ENCODE measurements around the gene CNTN4. TPM values are rescaled to one million over a fixed set of nuclear protein-coding genes. Genes with fewer than 3 reads are reported as not detected.
"Not testable (repeated sequence)": the region's sequence is repeated elsewhere in the genome, so short reads cannot be mapped to it uniquely, and the experiment has no call there.

Gene CNTN4
- total and polyA plus RNA-seq, 4 donors: 1.2 to 3.8 (median 2.6) TPM

DNA sequence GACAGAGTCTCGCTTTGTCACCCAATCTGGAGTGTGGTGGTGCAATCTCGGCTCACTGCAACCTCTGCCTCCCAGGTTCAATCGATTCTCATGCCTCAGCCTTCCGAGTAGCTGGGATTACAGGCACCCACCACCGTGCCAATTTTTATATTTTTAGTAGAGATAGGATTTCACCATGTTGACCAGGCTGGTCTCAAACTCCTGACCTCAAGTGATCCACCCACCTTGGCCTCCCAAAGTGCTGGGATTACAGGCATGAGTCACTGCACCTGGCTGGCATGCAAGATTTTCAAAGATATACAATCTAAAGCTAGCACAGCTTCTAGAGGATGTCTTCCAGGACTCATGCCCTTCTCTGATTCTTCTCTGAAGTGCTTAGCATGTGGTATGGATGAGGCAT lies 722.3 kb downstream of the CNTN4 start:
- not testable (repeated sequence) for H3K9me3 ChIP-seq (ENCODE audit: control insufficient read depth in 4 of 4, low read length in 3 of 4); H3K9ac ChIP-seq (ENCODE audit: low read depth in 1 of 2, low read length in 2 of 2); H3K4me3 ChIP-seq (ENCODE audit: low read depth in 1 of 3, low read length in 3 of 3); H3K36me3 ChIP-seq (ENCODE audit: control insufficient read depth in 4 of 4, insufficient read depth in 3 of 4, low read depth in 1 of 4, low read length in 3 of 4); DNase-seq (ENCODE audit: low spot score); H3K27me3 ChIP-seq (ENCODE audit: control insufficient read depth in 4 of 4, insufficient read depth in 4 of 4, low read length in 3 of 4)
- H3K4me1 ChIP-seq (ENCODE audit: control insufficient read depth in 4 of 4, insufficient read depth in 4 of 4, low read length in 3 of 4): peaks cover 0 to 29% (median 22%) of the 10 kb centered on the region in 4 donors
- H3K27ac ChIP-seq (ENCODE audit: low read depth in 1 of 2, low read length in 2 of 2): peak overlapping the region; percentile 23 to 57
- TF ChIP-seq FOXA1 (IDR thresholded peaks at IDR 0.05) (peak; percentile 30), FOXA2 (IDR thresholded peaks at IDR 0.05) (peak; percentile 50), ZBTB33 (IDR thresholded peaks at IDR 0.05) (peak; percentile 68), RXRA (IDR thresholded peaks at IDR 0.05) (peak in 1 of 2 donors; percentile 93), JUND (IDR thresholded peaks at IDR 0.05) (peak; percentile 51 to 98), RAD21 (IDR thresholded peaks at IDR 0.05) (peak; percentile 11 to 52), YY1 (IDR thresholded peaks at IDR 0.05) (peak; percentile 39), SP1 (IDR thresholded peaks at IDR 0.05) (peak; percentile 18), HNF4A (conservative IDR thresholded peaks at IDR 0.05) (peak; percentile 29 to 81)
- TF ChIP-seq, protein P1, sequence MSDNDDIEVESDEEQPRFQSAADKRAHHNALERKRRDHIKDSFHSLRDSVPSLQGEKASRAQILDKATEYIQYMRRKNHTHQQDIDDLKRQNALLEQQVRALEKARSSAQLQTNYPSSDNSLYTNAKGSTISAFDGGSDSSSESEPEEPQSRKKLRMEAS (IDR thresholded peaks at IDR 0.05): peak; percentile 55
- 38% methylated on average over 5 of the region's 5 CpGs for WGBS

DNA sequence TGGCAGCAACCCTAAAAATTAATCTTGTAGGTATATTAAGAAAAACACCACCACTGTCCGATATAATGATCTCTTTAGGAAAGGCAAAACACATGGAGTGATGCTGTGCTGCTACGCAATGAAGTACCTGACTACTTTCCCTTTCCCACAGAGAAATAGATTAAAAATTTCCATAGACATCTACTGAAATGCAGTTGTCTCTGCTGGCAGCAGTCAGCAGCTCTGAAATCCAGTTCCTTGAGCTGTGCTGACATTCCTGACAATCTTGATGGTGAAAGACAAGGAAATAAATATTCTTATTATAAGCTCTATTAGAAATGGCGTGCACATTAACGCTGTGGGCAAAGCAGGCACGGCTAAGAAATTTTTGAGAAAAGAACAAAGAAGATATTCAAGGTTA lies 723.9 kb downstream of the CNTN4 start:
- Histone ChIP-seq H3K9ac (ENCODE audit: low read depth in 1 of 2, low read length in 2 of 2) (no peak overlapping the region), H3K27ac (ENCODE audit: low read depth in 1 of 2, low read length in 2 of 2) (no peak overlapping the region), H3K9me3 (ENCODE audit: control insufficient read depth in 4 of 4, low read length in 3 of 4) (no peaks in the 10 kb centered on the region), H3K36me3 (ENCODE audit: control insufficient read depth in 4 of 4, insufficient read depth in 3 of 4, low read depth in 1 of 4, low read length in 3 of 4) (no peaks in the 10 kb centered on the region), H3K4me1 (ENCODE audit: control insufficient read depth in 4 of 4, insufficient read depth in 4 of 4, low read length in 3 of 4) (peaks cover 0 to 29% (median 22%) of the 10 kb centered on the region in 4 donors), H3K4me3 (ENCODE audit: low read depth in 1 of 3, low read length in 3 of 3) (no peak overlapping the region), H3K27me3 (ENCODE audit: control insufficient read depth in 4 of 4, insufficient read depth in 4 of 4, low read length in 3 of 4) (no peaks in the 10 kb centered on the region)
- TF ChIP-seq TAF1 (conservative IDR thresholded peaks at IDR 0.05) (no peak), RXRA (IDR thresholded peaks at IDR 0.05) (no peak), NR2F2 (IDR thresholded peaks at IDR 0.05) (no peak), HNF4A (conservative IDR thresholded peaks at IDR 0.05) (no peak), FOXA1 (IDR thresholded peaks at IDR 0.05) (no peak)
- WGBS: 94% methylated on average over 5 of the region's 5 CpGs
- DNase-seq (ENCODE audit: low spot score): no peak

DNA sequence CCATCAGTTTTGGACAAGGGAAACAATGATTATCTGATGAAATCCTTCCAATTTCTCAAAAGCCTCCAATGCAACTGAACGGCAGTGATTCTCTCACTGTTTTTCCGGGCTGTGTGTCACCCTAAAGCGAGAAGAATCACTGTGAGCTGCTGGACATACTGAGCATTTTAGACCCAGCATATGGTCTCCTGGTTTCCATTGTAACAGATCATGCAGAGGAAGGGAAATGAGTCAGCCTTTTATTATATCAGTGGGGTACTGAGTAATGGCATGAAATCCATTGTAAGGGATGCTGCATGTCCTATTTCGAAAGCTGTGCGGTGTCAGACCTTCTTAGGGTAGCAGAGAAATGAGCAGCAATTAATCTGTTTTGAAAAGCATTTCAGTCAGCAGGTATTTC lies 724.4 kb downstream of the CNTN4 start:
- Histone ChIP-seq H3K27ac (ENCODE audit: low read depth in 1 of 2, low read length in 2 of 2) (no peak overlapping the region), H3K27me3 (ENCODE audit: control insufficient read depth in 4 of 4, insufficient read depth in 4 of 4, low read length in 3 of 4) (no peaks in the 10 kb centered on the region), H3K9me3 (ENCODE audit: control insufficient read depth in 4 of 4, low read length in 3 of 4) (no peaks in the 10 kb centered on the region), H3K9ac (ENCODE audit: low read depth in 1 of 2, low read length in 2 of 2) (no peak overlapping the region), H3K36me3 (ENCODE audit: control insufficient read depth in 4 of 4, insufficient read depth in 3 of 4, low read depth in 1 of 4, low read length in 3 of 4) (no peaks in the 10 kb centered on the region), H3K4me3 (ENCODE audit: low read depth in 1 of 3, low read length in 3 of 3) (no peak overlapping the region), H3K4me1 (ENCODE audit: control insufficient read depth in 4 of 4, insufficient read depth in 4 of 4, low read length in 3 of 4) (peaks cover 0 to 29% (median 22%) of the 10 kb centered on the region in 4 donors)
- 80% methylated on average over 5 of the region's 5 CpGs for WGBS
- no peak for DNase-seq (ENCODE audit: low spot score)
- TF ChIP-seq HNF4G (IDR thresholded peaks at IDR 0.05): no peak
- TF ChIP-seq RXRA (IDR thresholded peaks at IDR 0.05): no peak
- no peak for TF ChIP-seq JUND (IDR thresholded peaks at IDR 0.05)
- TF ChIP-seq SP1 (IDR thresholded peaks at IDR 0.05): no peak
- TF ChIP-seq CTCF (IDR thresholded peaks at IDR 0.05; ENCODE audit: low read depth, low read length, missing input control): no peak
- TF ChIP-seq, protein P2, sequence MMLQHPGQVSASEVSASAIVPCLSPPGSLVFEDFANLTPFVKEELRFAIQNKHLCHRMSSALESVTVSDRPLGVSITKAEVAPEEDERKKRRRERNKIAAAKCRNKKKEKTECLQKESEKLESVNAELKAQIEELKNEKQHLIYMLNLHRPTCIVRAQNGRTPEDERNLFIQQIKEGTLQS (IDR thresholded peaks at IDR 0.05): no peak
- no peak for TF ChIP-seq NR2F2 (IDR thresholded peaks at IDR 0.05)
- no peak for TF ChIP-seq HNF4A (conservative IDR thresholded peaks at IDR 0.05)
- TF ChIP-seq, protein P1 (IDR thresholded peaks at IDR 0.05): no peak
- no peak for TF ChIP-seq ZBTB33 (IDR thresholded peaks at IDR 0.05)
- no peak for TF ChIP-seq EGR1 (IDR thresholded peaks at IDR 0.05; ENCODE audit: low read depth in 2 of 2)
- TF ChIP-seq FOXA1 (IDR thresholded peaks at IDR 0.05): no peak
- TF ChIP-seq FOXA2 (IDR thresholded peaks at IDR 0.05): no peak
- TF ChIP-seq GABPA (IDR thresholded peaks at IDR 0.05 in 1 of 2, conservative IDR thresholded peaks at IDR 0.05 in 1 of 2): no peak

All from liver (tissue), 9 donors.